Measurements from ENCODE around the gene CBX4.

CBX4 gene

GRCh38 chr17:79812353-79813258 lies 26.6 kb downstream of the CBX4 start:
- Histone ChIP-seq H2AFZ (ENCODE audit: low read depth, low read length, severe bottlenecking) (peak overlapping the region; percentile 36), H3K9me3 (ENCODE audit: insufficient read depth, low read length) (no peaks in the 10 kb centered on the region), H3K27me3 (ENCODE audit: low read length) (no peaks in the 10 kb centered on the region), H4K20me1 (ENCODE audit: low read depth, low read length) (no peaks in the 10 kb centered on the region), H3K4me3 (ENCODE audit: insufficient read depth, low read length, poor library complexity, severe bottlenecking) (no peak overlapping the region), H3K9me2 (replicated peaks; ENCODE audit: insufficient read depth, low read length) (no peaks in the 10 kb centered on the region), H3K4me2 (ENCODE audit: low read depth, low read length, poor library complexity, severe bottlenecking) (peak overlapping the region; percentile 52), H3K9ac (ENCODE audit: low read length) (peak overlapping the region; percentile 28; the same call in 1 of the 2 replicates), H3F3A (ENCODE audit: insufficient read depth) (no peaks in the 10 kb centered on the region), H3K79me2 (ENCODE audit: insufficient read depth, low read length) (no peaks in the 10 kb centered on the region), H3K27ac (ENCODE audit: low read depth, low read length) (no peak overlapping the region), H3K36me3 (ENCODE audit: low read length) (no peaks in the 10 kb centered on the region)
- TF ChIP-seq EZH2phosphoT487 (conservative IDR thresholded peaks at IDR 0.05; ENCODE audit: low read length), result no peak
- TF ChIP-seq, protein P1, sequence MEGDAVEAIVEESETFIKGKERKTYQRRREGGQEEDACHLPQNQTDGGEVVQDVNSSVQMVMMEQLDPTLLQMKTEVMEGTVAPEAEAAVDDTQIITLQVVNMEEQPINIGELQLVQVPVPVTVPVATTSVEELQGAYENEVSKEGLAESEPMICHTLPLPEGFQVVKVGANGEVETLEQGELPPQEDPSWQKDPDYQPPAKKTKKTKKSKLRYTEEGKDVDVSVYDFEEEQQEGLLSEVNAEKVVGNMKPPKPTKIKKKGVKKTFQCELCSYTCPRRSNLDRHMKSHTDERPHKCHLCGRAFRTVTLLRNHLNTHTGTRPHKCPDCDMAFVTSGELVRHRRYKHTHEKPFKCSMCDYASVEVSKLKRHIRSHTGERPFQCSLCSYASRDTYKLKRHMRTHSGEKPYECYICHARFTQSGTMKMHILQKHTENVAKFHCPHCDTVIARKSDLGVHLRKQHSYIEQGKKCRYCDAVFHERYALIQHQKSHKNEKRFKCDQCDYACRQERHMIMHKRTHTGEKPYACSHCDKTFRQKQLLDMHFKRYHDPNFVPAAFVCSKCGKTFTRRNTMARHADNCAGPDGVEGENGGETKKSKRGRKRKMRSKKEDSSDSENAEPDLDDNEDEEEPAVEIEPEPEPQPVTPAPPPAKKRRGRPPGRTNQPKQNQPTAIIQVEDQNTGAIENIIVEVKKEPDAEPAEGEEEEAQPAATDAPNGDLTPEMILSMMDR (IDR thresholded peaks at IDR 0.05; ENCODE audit: insufficient read depth, low read length, poor library complexity, severe bottlenecking), result no peak

DNA sequence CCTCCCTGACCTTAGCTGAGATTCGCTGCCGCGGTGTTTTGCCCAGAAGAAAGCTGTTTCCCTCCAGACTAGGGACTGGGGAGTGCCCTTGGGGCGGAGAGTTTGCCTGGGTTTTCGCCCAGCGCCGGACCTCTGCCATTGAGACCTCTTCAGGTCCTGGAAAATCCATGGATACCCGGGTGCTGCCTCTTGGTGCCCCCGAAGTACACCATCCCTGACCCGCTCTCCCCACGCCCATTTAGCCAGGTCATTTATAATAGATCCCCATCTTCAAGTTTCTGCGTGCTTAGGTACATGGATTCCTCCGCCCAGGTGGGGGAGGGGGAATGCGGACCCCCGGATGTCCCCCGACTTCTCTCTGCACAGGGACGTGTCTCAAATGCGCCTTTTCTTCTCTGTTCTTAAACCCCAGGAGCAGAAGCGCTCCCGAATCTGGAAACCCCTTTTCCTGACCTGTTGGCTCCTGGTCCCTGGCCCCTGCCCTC lies 27.3 kb downstream of the CBX4 start:
- H3K9me3 ChIP-seq (ENCODE audit: insufficient read depth, low read length), result no peaks in the 10 kb centered on the region
- H2AFZ ChIP-seq (ENCODE audit: low read depth, low read length, severe bottlenecking), result no peak overlapping the region
- H3K36me3 ChIP-seq (ENCODE audit: low read length), result no peaks in the 10 kb centered on the region
- no peaks in the 10 kb centered on the region for H3K9me2 ChIP-seq (replicated peaks; ENCODE audit: insufficient read depth, low read length)
- no peak overlapping the region for H3K9ac ChIP-seq (ENCODE audit: low read length)
- H3K79me2 ChIP-seq (ENCODE audit: insufficient read depth, low read length), result no peaks in the 10 kb centered on the region
- no peaks in the 10 kb centered on the region for H4K20me1 ChIP-seq (ENCODE audit: low read depth, low read length)
- no peaks in the 10 kb centered on the region for H3F3A ChIP-seq (ENCODE audit: insufficient read depth)
- no peak for TF ChIP-seq EZH2phosphoT487 (conservative IDR thresholded peaks at IDR 0.05; ENCODE audit: low read length)
- TF ChIP-seq, protein P1 (IDR thresholded peaks at IDR 0.05; ENCODE audit: insufficient read depth, low read length, poor library complexity, severe bottlenecking), result no peak
- no peak overlapping the region for H3K4me2 ChIP-seq (ENCODE audit: low read depth, low read length, poor library complexity, severe bottlenecking)
- no peaks in the 10 kb centered on the region for H3K27me3 ChIP-seq (ENCODE audit: low read length)
- H3K4me3 ChIP-seq (ENCODE audit: insufficient read depth, low read length, poor library complexity, severe bottlenecking), result no peak overlapping the region
- no peak overlapping the region for H3K27ac ChIP-seq (ENCODE audit: low read depth, low read length)

GRCh38 chr17:79811011-79811867 lies 28.0 kb downstream of the CBX4 start:
- no peaks in the 10 kb centered on the region for H3K27me3 ChIP-seq (ENCODE audit: low read length)
- no peak overlapping the region for H3K4me3 ChIP-seq (ENCODE audit: insufficient read depth, low read length, poor library complexity, severe bottlenecking)
- no peak overlapping the region for H3K27ac ChIP-seq (ENCODE audit: low read depth, low read length)

More at GRCh38 chr17:79811011-79811867, 28.0 kb downstream of the CBX4 start:
- Histone ChIP-seq H3K79me2 (ENCODE audit: insufficient read depth, low read length) (no peaks in the 10 kb centered on the region), H3K9me3 (ENCODE audit: insufficient read depth, low read length) (no peaks in the 10 kb centered on the region), H2AFZ (ENCODE audit: low read depth, low read length, severe bottlenecking) (no peak overlapping the region), H3F3A (ENCODE audit: insufficient read depth) (no peaks in the 10 kb centered on the region), H3K4me2 (ENCODE audit: low read depth, low read length, poor library complexity, severe bottlenecking) (no peak overlapping the region), H3K9me2 (replicated peaks; ENCODE audit: insufficient read depth, low read length) (no peaks in the 10 kb centered on the region), H3K9ac (ENCODE audit: low read length) (no peak overlapping the region), H4K20me1 (ENCODE audit: low read depth, low read length) (no peaks in the 10 kb centered on the region), H3K36me3 (ENCODE audit: low read length) (no peaks in the 10 kb centered on the region)
- TF ChIP-seq, protein P1 (IDR thresholded peaks at IDR 0.05; ENCODE audit: insufficient read depth, low read length, poor library complexity, severe bottlenecking), result no peak
- TF ChIP-seq EZH2phosphoT487 (conservative IDR thresholded peaks at IDR 0.05; ENCODE audit: low read length), result no peak

Data from SU-DHL-6 (cell line).